HG02678 (cell line): ENCODE measurements around the gene AMMECR1.

ENCODE experiments used
- ATAC-seq: cut with Tn5 transposase; IDR thresholded peaks from one replicate; pipeline ENCODE4 v1.9.1; 2021; ENCODE audit warnings: mild to moderate bottlenecking, moderate library complexity; ENCODE audit not compliant: unreplicated experiment

Gene AMMECR1

GRCh38 chrX:110311437-110312230 lies 6.3 kb downstream of the AMMECR1 start:
- ATAC-seq, result no peak

GRCh38 chrX:110310896-110311295 lies 7.0 kb downstream of the AMMECR1 start:
- peak; percentile 91 for ATAC-seq

GRCh38 chrX:110310000-110310790 lies 7.7 kb downstream of the AMMECR1 start:
- no peak for ATAC-seq

- no peak for ATAC-seq
Measured at GRCh38 chrX:110308220-110308619, 9.7 kb downstream of the AMMECR1 start.

- ATAC-seq, result no peak
Measured at GRCh38 chrX:110304884-110305283, 13.0 kb downstream of the AMMECR1 start.

GRCh38 chrX:110304371-110304770 lies 13.5 kb downstream of the AMMECR1 start:
- no peak for ATAC-seq

GRCh38 chrX:110302975-110303374 lies 14.9 kb downstream of the AMMECR1 start:
- ATAC-seq, result no peak

GRCh38 chrX:110301194-110301593 lies 16.7 kb downstream of the AMMECR1 start:
- ATAC-seq, result no peak

GRCh38 chrX:110294087-110294486 lies 23.8 kb downstream of the AMMECR1 start:
- no peak for ATAC-seq

GRCh38 chrX:110293658-110294057 lies 24.2 kb downstream of the AMMECR1 start:
- ATAC-seq, result no peak

GRCh38 chrX:110287605-110288004 lies 30.3 kb downstream of the AMMECR1 start:
- no peak for ATAC-seq

- no peak for ATAC-seq
Measured at GRCh38 chrX:110286106-110286505, 31.8 kb downstream of the AMMECR1 start.

- ATAC-seq, result no peak
Measured at GRCh38 chrX:110284159-110284558, 33.7 kb downstream of the AMMECR1 start.

GRCh38 chrX:110282922-110283321 lies 35.0 kb downstream of the AMMECR1 start:
- no peak for ATAC-seq

- no peak for ATAC-seq
Measured at GRCh38 chrX:110281377-110281776, 36.5 kb downstream of the AMMECR1 start.

- no peak for ATAC-seq
Measured at GRCh38 chrX:110280954-110281353, 36.9 kb downstream of the AMMECR1 start.

- no peak for ATAC-seq
Measured at GRCh38 chrX:110277609-110278008, 40.3 kb downstream of the AMMECR1 start.

- ATAC-seq, result peak; percentile 93
Measured at GRCh38 chrX:110276778-110277177, 41.1 kb downstream of the AMMECR1 start.

- ATAC-seq, result no peak
Measured at GRCh38 chrX:110268886-110269285, 49.0 kb downstream of the AMMECR1 start.

GRCh38 chrX:110268395-110268794 lies 49.5 kb downstream of the AMMECR1 start:
- ATAC-seq, result no peak

- ATAC-seq, result no peak
Measured at GRCh38 chrX:110267874-110268273, 50.0 kb downstream of the AMMECR1 start.

- ATAC-seq, result no peak
Measured at GRCh38 chrX:110265661-110266060, 52.2 kb downstream of the AMMECR1 start.
